Nasal cavity respiratory epithelium epithelial cell of viscerocranial mucosa (primary cell): ENCODE data around the gene HCFC1R1. TPM values are rescaled to one million over a fixed set of nuclear protein-coding genes. Genes with fewer than 3 reads are reported as not detected.

Source experiments
- total RNA-seq: library from RNA; depleted of rRNA; stranded (reverse); fragments of >200 nt; gene quantifications from 2 replicates; pipeline ENCODE4 v1.2.3, GENCODE V29; 2014

HCFC1R1 gene
- 2.4 and 9.4 TPM in 2 replicates for total RNA-seq

GRCh38 chr16:3023669-3024478 lies at the start of gene HCFC1R1, which contains the start of gene THOC6:
TSS of gene HCFC1R1 (minus strand) at chr16:3023942. CDS start at chr16:3023941, 1 bp downstream.
TSS of gene THOC6 (plus strand) at chr16:3024035. CDS start at chr16:3024327, 292 bp downstream.

GRCh38 chr16:3065069-3065741 lies 41.5 kb upstream of the HCFC1R1 start, which contains the start of gene IL32:
TSS of gene IL32 (plus strand) at chr16:3065640. CDS start at chr16:3065812, 172 bp downstream.

GRCh38 chr16:3045758-3046640 lies 22.3 kb upstream of the HCFC1R1 start, which contains the start of gene MMP25:
TSS of gene MMP25 (plus strand) at chr16:3046561. CDS start at chr16:3046918, 357 bp downstream.

GRCh38 chr16:3036726-3037315 lies 13.1 kb upstream of the HCFC1R1 start, which contains the start of gene BICDL2:
TSS of gene BICDL2 (minus strand) at chr16:3036944. CDS start at chr16:3035496, 1,448 bp downstream.

GRCh38 chr16:3020247-3020603 lies 3.5 kb downstream of the HCFC1R1 start, which contains the start of gene TNFRSF12A:
TSS of gene TNFRSF12A (plus strand) at chr16:3020368. CDS start at chr16:3020398, 30 bp downstream.

GRCh38 chr16:3017794-3018506 lies 5.8 kb downstream of the HCFC1R1 start, which contains the start of gene CLDN6:
TSS of gene CLDN6 (minus strand) at chr16:3018183. CDS start at chr16:3016021, 2,162 bp downstream.

GRCh38 chr16:3012828-3013420 lies 10.8 kb downstream of the HCFC1R1 start, which contains the start of gene CLDN9:
TSS of gene CLDN9 (plus strand) at chr16:3012923. CDS start at chr16:3013363, 440 bp downstream.

GRCh38 chr16:2980227-2981176 lies 43.2 kb downstream of the HCFC1R1 start, which contains the start of gene PKMYT1:
TSS of gene PKMYT1 (minus strand) at chr16:2980446. CDS start at chr16:2979657, 789 bp downstream.

Other genes with a start within 250 kb of the HCFC1R1 start
- gene ELOB, start 246.7 kb downstream of the HCFC1R1 start, total RNA-seq = 180 and 232 TPM in 2 replicates
- not detected in 2 replicates for gene PRSS33, start 236.4 kb downstream of the HCFC1R1 start, total RNA-seq
- gene PRSS41, start 225.5 kb downstream of the HCFC1R1 start, total RNA-seq = not detected in 2 replicates
- gene PRSS21, start 206.7 kb downstream of the HCFC1R1 start, total RNA-seq = 3.8 and 4.6 TPM in 2 replicates
- gene ZG16B, start 193.6 kb downstream of the HCFC1R1 start, total RNA-seq = 0.68 and 4.1 TPM in 2 replicates
- gene PRSS22, start 165.8 kb downstream of the HCFC1R1 start, total RNA-seq = 7.5 and 54.4 TPM in 2 replicates
- 52.8 and 69.7 TPM in 2 replicates for gene FLYWCH2, start 140.7 kb downstream of the HCFC1R1 start, total RNA-seq
- 84.4 and 111 TPM in 2 replicates for gene FLYWCH1, start 112.0 kb downstream of the HCFC1R1 start, total RNA-seq
- 3.8 and 10.2 TPM in 2 replicates for gene KREMEN2, start 59.7 kb downstream of the HCFC1R1 start, total RNA-seq
- 6.5 and 8.8 TPM in 2 replicates for gene PAQR4, start 54.6 kb downstream of the HCFC1R1 start, total RNA-seq
- gene PKMYT1, start 43.5 kb downstream of the HCFC1R1 start, total RNA-seq = 0.34 and 0.50 TPM in 2 replicates
- gene CLDN9, start 11.0 kb downstream of the HCFC1R1 start, total RNA-seq = under 0.01 and 0.14 TPM in 2 replicates
- gene CLDN6, start 5.8 kb downstream of the HCFC1R1 start, total RNA-seq = under 0.01 and 0.14 TPM in 2 replicates
- 279 and 421 TPM in 2 replicates for gene TNFRSF12A, start 3.6 kb downstream of the HCFC1R1 start, total RNA-seq
- gene THOC6, start 93 bp upstream of the HCFC1R1 start, total RNA-seq = 14.4 and 23.2 TPM in 2 replicates
- 23.3 and 27.3 TPM in 2 replicates for gene BICDL2, start 13.0 kb upstream of the HCFC1R1 start, total RNA-seq
- 0.21 and 0.34 TPM in 2 replicates for gene MMP25, start 22.6 kb upstream of the HCFC1R1 start, total RNA-seq
- gene IL32, start 41.7 kb upstream of the HCFC1R1 start, total RNA-seq = 1.7 and 32.1 TPM in 2 replicates
- gene ZSCAN10, start 75.4 kb upstream of the HCFC1R1 start, total RNA-seq = not detected in 2 replicates
- gene ZNF205, start 88.6 kb upstream of the HCFC1R1 start, total RNA-seq = 17.4 and 17.8 TPM in 2 replicates
- gene ZNF213, start 111.1 kb upstream of the HCFC1R1 start, total RNA-seq = 13.7 and 22.8 TPM in 2 replicates
- gene OR1F1, start 164.3 kb upstream of the HCFC1R1 start, total RNA-seq = 0.14 TPM in 1 of 2 replicates, not detected in the other
- 9.9 and 13.7 TPM in 2 replicates for gene ZNF200, start 211.2 kb upstream of the HCFC1R1 start, total RNA-seq
- under 0.01 and 0.07 TPM in 2 replicates for gene MEFV, start 232.7 kb upstream of the HCFC1R1 start, total RNA-seq